Brain pericyte (primary cell): ENCODE results near the gene MCTP1.
A peak's percentile ranks its signal among the peaks of the same experiment; 100 is the strongest.

Source experiments
- DNase-seq: peaks from one replicate; pipeline ENCODE4 v3.0.0-alpha.2; 2012; ENCODE audit warnings: low read depth, low spot score

The MCTP1 gene

GRCh38 chr5:94709277-94709676 is 575.6 kb downstream of the MCTP1 start:
- no peak for DNase-seq

GRCh38 chr5:94707359-94707758 is 577.5 kb downstream of the MCTP1 start:
- peak; percentile 73 for DNase-seq

GRCh38 chr5:94705427-94705826 is 579.5 kb downstream of the MCTP1 start:
- DNase-seq: no peak

- no peak for DNase-seq
These were observed 582.2 kb downstream of the MCTP1 start for GRCh38 chr5:94702729-94703128.

GRCh38 chr5:94700592-94700991 is 584.3 kb downstream of the MCTP1 start:
- no peak for DNase-seq

- DNase-seq: no peak
These were observed 585.3 kb downstream of the MCTP1 start for GRCh38 chr5:94699562-94699961.

- DNase-seq: no peak
These were observed 586.7 kb downstream of the MCTP1 start for GRCh38 chr5:94698197-94698596.

- no peak for DNase-seq
These were observed 590.2 kb downstream of the MCTP1 start for GRCh38 chr5:94694671-94695070.

- no peak for DNase-seq
These were observed 591.0 kb downstream of the MCTP1 start for GRCh38 chr5:94693845-94694370.

GRCh38 chr5:94693043-94693822 is 591.7 kb downstream of the MCTP1 start:
- DNase-seq: no peak

- DNase-seq: no peak
These were observed 592.3 kb downstream of the MCTP1 start for GRCh38 chr5:94692581-94692980.

- peak; percentile 57 for DNase-seq
These were observed 592.9 kb downstream of the MCTP1 start for GRCh38 chr5:94691949-94692348.

- DNase-seq: no peak
These were observed 593.6 kb downstream of the MCTP1 start for GRCh38 chr5:94691291-94691690.

GRCh38 chr5:94690778-94691177 is 594.1 kb downstream of the MCTP1 start:
- DNase-seq: no peak

GRCh38 chr5:94689908-94690307 is 595.0 kb downstream of the MCTP1 start:
- DNase-seq: no peak

- DNase-seq: no peak
These were observed 601.9 kb downstream of the MCTP1 start for GRCh38 chr5:94682814-94683520.

GRCh38 chr5:94675965-94676618 is 608.8 kb downstream of the MCTP1 start:
- no peak for DNase-seq

- no peak for DNase-seq
These were observed 610.2 kb downstream of the MCTP1 start for GRCh38 chr5:94674490-94675382.

- DNase-seq: no peak
These were observed 612.1 kb downstream of the MCTP1 start for GRCh38 chr5:94672746-94673145.

- DNase-seq: no peak
These were observed 614.2 kb downstream of the MCTP1 start for GRCh38 chr5:94670726-94671125.

- DNase-seq: no peak
These were observed 617.0 kb downstream of the MCTP1 start for GRCh38 chr5:94667937-94668336.
